CD4-positive, alpha-beta T cell treated with Interleukin-2 at 100 ng/mL for 4 hours (primary cell): ENCODE data around the gene SLC2A6.
A peak's percentile ranks its signal among the peaks of the same experiment; 100 is the strongest.
"Not testable (repeated sequence)": the region's sequence is repeated elsewhere in the genome, so short reads cannot be mapped to it uniquely, and the experiment has no call there.

ENCODE experiments used
- DNase-seq: peaks from one replicate; pipeline ENCODE4 v3.0.0-alpha.2; 2020; ENCODE audit warnings: low spot score

The SLC2A6 gene

GRCh38 chr9:133460405-133461175 is 18.3 kb downstream of the SLC2A6 start:
- DNase-seq = peak; percentile 47

- peak; percentile 92 for DNase-seq
Measured at GRCh38 chr9:133459476-133460404, 19.2 kb downstream of the SLC2A6 start, which contains the start of gene CACFD1. Gene CACFD1, plus strand, starts transcription at chr9:133459978. Its CDS starts 89 bp downstream, at chr9:133460067.

- no peak for DNase-seq
Measured at GRCh38 chr9:133458643-133459312, 20.1 kb downstream of the SLC2A6 start.

GRCh38 chr9:133457748-133458147 is 21.2 kb downstream of the SLC2A6 start:
- DNase-seq = no peak

GRCh38 chr9:133457233-133457632 is 21.7 kb downstream of the SLC2A6 start:
- DNase-seq = no peak

- no peak for DNase-seq
Measured at GRCh38 chr9:133456409-133456808, 22.5 kb downstream of the SLC2A6 start.

- DNase-seq = no peak
Measured at GRCh38 chr9:133455936-133456335, 23.0 kb downstream of the SLC2A6 start.

- DNase-seq = no peak
Measured at GRCh38 chr9:133454943-133455673, 23.8 kb downstream of the SLC2A6 start.

- no peak for DNase-seq
Measured at GRCh38 chr9:133454325-133454724, 24.6 kb downstream of the SLC2A6 start.

- DNase-seq = no peak
Measured at GRCh38 chr9:133453651-133454050, 25.2 kb downstream of the SLC2A6 start.

GRCh38 chr9:133452562-133452961 is 26.3 kb downstream of the SLC2A6 start:
- DNase-seq = no peak

GRCh38 chr9:133451865-133452264 is 27.0 kb downstream of the SLC2A6 start:
- not testable (repeated sequence) for DNase-seq

- no peak for DNase-seq
Measured at GRCh38 chr9:133449760-133450159, 29.1 kb downstream of the SLC2A6 start.

GRCh38 chr9:133448487-133448972 is 30.4 kb downstream of the SLC2A6 start:
- no peak for DNase-seq

- no peak for DNase-seq
Measured at GRCh38 chr9:133445293-133445969, 33.5 kb downstream of the SLC2A6 start.

- no peak for DNase-seq
Measured at GRCh38 chr9:133443982-133444381, 34.9 kb downstream of the SLC2A6 start.

- DNase-seq = no peak
Measured at GRCh38 chr9:133443248-133443647, 35.7 kb downstream of the SLC2A6 start.

- no peak for DNase-seq
Measured at GRCh38 chr9:133441571-133441970, 37.3 kb downstream of the SLC2A6 start.

GRCh38 chr9:133440874-133441273 is 38.0 kb downstream of the SLC2A6 start:
- no peak for DNase-seq

- DNase-seq = no peak
Measured at GRCh38 chr9:133439337-133439736, 39.6 kb downstream of the SLC2A6 start.
